ENCODE data around the gene BBX.

BBX gene

DNA sequence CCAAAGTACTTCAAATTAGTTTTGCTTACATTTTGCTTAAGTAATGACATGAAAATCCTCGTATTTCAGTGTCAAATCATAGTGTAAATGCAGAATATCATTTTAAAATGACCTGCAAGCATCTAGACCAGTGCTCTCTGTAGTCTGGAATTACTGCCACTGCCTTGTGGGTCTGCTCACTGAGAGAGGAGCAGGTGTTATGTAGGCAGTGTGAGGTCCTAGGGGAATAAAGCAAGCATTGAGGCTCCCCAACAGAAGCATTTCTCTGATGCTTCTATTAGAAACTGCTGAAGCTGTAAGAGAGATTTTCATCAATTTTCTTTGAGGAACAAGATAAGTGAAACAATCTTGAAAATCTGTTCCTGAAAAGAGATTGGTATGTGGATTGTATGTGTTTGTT lies 253.2 kb downstream of the BBX start:
- TF ChIP-seq GATA3 (IDR thresholded peaks at IDR 0.05; ENCODE audit: low read depth, low read length), result no peak
- TF ChIP-seq GATA2 (IDR thresholded peaks at IDR 0.05; ENCODE audit: low read depth, low read length), result no peak

DNA sequence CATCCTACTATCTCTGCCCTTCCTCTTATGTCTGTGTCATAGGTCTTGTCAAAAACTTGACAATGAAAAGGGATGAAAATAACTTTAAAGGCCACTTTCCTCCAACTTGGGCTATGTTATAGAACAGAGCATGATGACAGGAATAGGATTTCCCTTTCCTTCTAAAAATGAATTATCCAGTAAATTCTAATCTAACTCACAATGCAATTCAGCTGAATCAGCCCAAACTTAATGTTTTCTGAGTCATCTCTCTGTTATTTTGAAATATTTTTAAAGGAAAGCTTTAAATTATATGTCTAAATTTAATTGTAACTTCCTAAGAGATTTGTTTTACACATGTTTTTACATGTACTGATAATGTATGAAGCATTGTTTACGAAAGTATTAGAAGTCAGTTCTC lies 258.5 kb downstream of the BBX start:
- no peak for TF ChIP-seq GATA2 (IDR thresholded peaks at IDR 0.05; ENCODE audit: low read depth, low read length)
- TF ChIP-seq GATA3 (IDR thresholded peaks at IDR 0.05; ENCODE audit: low read depth, low read length), result no peak

DNA sequence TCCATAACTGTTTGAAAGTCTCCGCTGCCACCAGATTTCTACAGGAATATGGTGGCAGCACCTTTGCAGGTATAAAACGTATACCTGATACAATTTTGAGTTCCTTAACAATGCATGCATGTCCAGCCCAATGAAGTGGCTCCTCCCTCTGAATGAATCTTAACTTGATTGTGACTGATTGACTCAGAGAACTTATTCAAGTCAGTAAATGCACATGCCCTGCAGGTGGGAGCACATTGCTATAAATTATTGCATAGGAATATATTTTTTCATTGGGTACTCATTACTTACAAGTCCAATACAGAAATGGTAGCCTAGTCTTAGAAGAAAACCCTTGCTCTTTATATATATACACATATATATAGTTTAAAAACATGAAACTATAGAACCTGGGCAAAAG lies 259.3 kb downstream of the BBX start:
- no peak for TF ChIP-seq GATA2 (IDR thresholded peaks at IDR 0.05; ENCODE audit: low read depth, low read length)
- TF ChIP-seq GATA3 (IDR thresholded peaks at IDR 0.05; ENCODE audit: low read depth, low read length), result no peak

DNA sequence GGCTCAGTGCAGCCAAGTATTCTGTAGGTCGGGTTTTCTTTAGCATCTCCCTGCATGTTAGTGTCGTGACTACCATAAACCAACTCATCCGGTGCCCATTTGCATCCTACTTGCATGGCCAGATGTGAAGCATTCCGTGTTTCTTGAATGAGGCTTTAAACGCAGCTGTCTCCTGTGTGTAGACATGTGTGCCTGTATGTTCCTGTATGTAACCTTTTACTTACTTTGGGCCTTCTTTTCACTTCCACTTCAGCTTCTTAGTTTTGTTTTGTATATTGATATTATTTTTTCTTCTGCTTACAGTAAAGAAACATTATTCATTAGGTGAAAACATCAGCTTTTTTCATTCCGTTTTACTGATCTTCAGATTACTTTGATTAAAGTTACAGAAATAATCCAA lies 267.9 kb downstream of the BBX start:
- no peak for TF ChIP-seq GATA3 (IDR thresholded peaks at IDR 0.05; ENCODE audit: low read depth, low read length)
- TF ChIP-seq GATA2 (IDR thresholded peaks at IDR 0.05; ENCODE audit: low read depth, low read length), result no peak

DNA sequence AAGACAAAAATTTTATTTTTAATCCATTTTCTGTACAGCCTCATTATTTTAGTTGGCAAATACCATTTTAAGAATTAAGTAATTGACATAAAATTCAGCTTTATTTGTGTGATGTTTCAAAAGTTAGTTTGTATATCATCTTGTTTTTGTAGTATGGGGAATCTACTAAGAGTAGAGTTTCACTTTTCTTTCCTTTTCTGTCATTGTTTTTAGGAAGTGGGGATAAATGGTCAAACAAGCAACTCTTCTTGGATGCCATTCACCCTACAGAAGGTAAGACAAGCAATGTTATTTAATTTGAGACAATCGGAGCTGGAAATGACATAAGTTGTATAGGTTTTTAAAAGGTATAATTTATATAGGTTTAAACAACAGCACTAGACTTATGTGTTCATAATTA lies 268.3 kb downstream of the BBX start:
- no peak for TF ChIP-seq GATA2 (IDR thresholded peaks at IDR 0.05; ENCODE audit: low read depth, low read length)
- TF ChIP-seq GATA3 (IDR thresholded peaks at IDR 0.05; ENCODE audit: low read depth, low read length), result no peak

DNA sequence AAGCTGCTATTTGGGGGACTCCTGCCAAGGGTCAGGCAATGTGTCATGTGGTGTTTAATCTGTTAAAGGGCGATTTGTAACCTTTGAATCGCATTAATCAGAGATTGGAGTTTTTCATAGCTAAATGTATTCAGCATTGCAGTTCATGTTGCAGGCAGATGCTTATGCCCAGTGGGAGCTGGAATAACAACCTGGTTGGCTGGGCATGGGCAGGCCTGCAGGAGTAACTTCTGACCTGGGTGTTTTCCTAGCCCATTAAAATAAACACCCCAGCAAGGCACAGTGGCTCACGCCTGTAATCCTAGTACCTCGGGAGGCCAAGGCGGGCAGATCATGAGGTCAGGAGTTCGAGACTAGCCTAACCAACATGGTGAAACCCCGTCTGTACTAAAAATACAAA lies 268.7 kb downstream of the BBX start:
- TF ChIP-seq GATA3 (IDR thresholded peaks at IDR 0.05; ENCODE audit: low read depth, low read length) (no peak), GATA2 (IDR thresholded peaks at IDR 0.05; ENCODE audit: low read depth, low read length) (no peak)

DNA sequence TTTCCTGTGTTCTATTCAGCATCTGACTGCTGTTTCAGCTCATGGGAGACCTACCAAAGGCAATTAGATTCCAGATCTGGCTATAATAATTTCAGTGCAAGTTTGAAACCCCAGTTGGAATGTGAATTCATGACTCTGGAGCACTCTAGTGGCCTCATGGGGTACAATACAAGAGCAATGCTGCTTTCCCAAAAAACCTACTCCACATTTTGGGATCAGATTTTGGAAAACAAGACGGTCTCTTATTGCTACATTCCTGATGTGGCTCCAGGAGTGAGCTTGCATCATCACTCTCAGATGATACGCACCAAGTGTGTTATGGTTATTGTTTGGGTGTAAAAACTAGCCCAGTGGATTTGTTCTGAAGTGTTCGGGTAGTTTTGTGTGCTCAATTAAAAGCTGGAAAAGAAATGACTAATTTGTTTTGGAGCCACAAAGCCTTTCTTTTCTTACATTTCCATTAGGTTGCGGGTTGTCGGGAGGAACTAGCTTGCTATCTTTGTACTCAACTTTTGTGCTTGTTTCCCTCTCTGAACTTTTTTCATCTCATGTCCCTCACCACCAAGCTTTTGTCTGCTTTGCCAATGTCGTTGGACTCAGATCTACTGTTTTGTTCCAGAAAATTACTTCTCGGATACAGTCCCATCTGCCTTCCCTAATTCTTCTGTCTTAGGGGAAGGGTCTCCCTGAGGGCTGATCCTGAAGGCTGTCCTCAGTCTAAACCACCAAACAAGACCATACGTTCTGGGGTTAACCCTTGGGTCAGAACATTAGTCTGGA lies 272.1 kb downstream of the BBX start:
- TF ChIP-seq GATA3 (IDR thresholded peaks at IDR 0.05; ENCODE audit: low read depth, low read length) (no peak), GATA2 (IDR thresholded peaks at IDR 0.05; ENCODE audit: low read depth, low read length) (no peak)

DNA sequence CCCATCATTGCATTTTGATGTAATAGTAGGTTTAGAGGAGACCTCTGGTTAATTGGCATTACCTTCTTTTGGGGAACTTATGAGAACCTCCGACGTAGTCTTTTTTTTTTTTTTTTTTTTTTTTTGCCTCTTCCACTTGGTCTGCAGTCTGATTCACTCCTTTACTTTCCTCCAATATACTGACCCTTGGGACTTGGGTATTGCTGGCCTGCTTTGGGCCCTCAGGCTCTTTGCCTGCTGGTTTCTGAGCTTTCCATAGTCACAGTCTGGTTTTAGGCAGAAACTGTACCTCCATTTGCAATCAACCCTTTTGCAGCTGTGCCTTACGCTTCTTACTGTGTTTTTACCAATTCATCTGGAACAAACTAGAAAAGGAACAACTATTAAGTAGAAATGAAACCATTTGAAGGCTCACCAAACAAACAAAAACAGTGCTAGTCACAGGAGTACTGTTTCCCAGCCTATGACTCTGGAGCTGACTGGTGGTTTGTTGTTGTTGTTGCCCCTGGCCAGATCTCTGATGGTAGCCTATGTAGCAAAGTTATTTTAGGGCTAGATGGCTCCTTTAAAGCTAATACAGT lies 272.8 kb downstream of the BBX start:
- no peak for TF ChIP-seq GATA3 (IDR thresholded peaks at IDR 0.05; ENCODE audit: low read depth, low read length)
- no peak for TF ChIP-seq GATA2 (IDR thresholded peaks at IDR 0.05; ENCODE audit: low read depth, low read length)

DNA sequence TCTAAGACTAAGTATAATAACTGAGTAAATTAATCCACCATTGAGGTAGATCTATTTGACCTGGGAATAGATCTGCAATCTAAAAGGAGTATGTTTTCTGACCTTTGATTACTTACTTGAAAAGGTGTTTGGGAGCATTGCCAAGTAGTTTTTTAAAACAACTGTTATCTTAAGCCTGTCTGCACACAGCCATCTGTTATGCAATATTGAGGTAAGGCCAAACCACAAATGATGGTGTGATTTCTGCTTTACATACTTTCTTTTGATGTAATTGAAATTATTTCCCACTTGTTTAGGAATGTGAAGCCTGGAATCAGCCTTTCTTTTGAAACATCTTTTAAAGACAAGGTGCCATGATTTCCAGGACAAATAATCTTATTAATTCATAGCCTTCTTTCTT lies 274.0 kb downstream of the BBX start:
- TF ChIP-seq GATA3 (IDR thresholded peaks at IDR 0.05; ENCODE audit: low read depth, low read length), result no peak
- no peak for TF ChIP-seq GATA2 (IDR thresholded peaks at IDR 0.05; ENCODE audit: low read depth, low read length)

DNA sequence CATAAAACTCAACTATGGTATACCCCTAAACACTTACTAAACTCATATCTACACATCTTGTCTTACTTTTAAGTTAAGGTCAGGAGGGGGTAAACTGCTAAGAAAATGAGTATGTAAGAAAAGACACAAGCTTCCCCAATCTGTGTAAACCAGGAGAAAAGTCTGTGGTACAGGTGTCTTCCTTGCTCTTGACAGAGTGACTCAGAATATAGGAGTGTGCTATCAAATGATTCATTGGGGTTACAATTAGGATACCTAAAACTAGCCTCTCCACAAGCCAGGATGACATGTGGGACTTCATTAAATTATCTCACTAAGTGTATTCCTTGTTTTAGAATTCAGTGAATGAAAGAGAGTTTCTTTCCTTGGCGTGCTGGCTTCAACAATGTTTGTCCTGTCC lies 274.8 kb downstream of the BBX start:
- TF ChIP-seq GATA2 (IDR thresholded peaks at IDR 0.05; ENCODE audit: low read depth, low read length) (no peak), GATA3 (IDR thresholded peaks at IDR 0.05; ENCODE audit: low read depth, low read length) (no peak)

DNA sequence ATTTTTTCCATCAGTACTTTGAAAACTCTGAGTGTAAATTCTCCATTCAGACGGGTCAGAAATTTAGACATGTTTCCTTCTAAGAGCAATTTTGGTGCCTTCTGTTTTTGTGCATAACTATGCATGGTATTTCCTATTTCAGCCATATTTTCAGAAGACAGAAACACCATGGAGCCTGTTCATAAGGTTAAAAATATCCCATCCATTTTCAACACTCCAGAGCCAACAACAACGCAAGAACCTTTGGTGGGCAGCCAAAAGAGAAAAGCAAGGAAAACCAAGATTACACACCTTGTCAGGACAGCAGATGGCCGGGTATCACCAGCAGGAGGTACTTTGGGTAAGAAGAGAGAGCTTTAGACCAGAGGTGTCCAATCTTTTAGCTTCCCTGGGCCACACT lies 275.6 kb downstream of the BBX start:
- TF ChIP-seq GATA3 (IDR thresholded peaks at IDR 0.05; ENCODE audit: low read depth, low read length) (no peak), GATA2 (IDR thresholded peaks at IDR 0.05; ENCODE audit: low read depth, low read length) (no peak)

DNA sequence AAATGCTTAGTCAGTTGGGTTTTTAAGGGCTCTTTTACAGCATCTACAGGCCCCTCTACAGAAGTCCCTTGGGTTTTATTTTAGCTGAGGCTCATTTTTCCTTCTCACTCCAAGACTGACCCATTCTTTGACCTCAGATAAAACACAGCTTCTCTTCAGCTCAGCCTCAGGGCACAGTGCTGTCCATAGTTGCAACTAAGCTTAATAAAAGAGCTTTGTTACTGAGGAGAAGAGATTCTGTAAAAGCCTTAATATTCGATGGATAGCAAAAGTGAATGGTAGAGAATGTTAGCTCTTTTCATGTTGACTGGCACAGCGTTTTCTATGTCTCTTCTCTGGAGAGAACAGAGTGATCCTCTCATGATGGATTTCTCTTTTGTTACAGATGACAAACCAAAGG lies 277.9 kb downstream of the BBX start:
- TF ChIP-seq GATA3 (IDR thresholded peaks at IDR 0.05; ENCODE audit: low read depth, low read length) (no peak), GATA2 (IDR thresholded peaks at IDR 0.05; ENCODE audit: low read depth, low read length) (no peak)

DNA sequence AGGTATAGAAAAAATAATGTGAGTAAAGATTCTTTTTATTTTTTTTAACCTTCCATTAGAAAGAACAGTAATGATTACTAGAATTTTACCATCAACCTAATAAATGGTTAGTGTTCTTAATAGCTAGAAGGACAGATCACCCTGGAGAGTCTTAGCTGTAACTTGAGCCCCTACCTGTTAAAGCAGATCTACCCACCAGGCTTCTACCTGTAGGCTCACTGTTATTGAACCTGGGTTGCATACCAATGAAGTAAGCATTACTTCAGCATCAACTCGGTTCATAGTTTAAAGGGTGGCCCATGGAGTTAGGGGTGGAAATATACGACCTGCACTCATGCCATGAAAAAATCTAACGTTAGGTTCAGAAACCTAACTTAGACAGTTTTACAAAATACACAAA lies 280.4 kb downstream of the BBX start:
- TF ChIP-seq GATA2 (IDR thresholded peaks at IDR 0.05; ENCODE audit: low read depth, low read length) (no peak), GATA3 (IDR thresholded peaks at IDR 0.05; ENCODE audit: low read depth, low read length) (no peak)

DNA sequence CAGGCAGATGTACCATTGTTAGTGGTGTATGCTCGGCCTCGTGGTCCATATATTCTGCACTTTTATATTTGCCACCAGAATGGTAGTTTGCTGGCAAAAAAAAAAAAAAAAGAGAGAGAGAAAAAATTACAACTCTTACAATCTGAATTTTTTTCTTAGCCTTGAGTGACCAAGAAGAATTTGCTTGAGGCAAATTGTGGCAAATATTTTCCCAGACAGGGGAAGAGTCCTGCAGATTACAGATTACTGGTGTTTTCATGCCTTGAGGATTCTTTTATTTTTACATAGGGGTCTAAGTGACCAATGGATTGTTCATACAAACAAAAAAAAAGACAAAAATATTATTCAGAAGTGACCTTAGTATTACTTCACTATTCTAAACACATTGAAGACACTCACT lies 283.3 kb downstream of the BBX start:
- no peak for TF ChIP-seq GATA2 (IDR thresholded peaks at IDR 0.05; ENCODE audit: low read depth, low read length)
- no peak for TF ChIP-seq GATA3 (IDR thresholded peaks at IDR 0.05; ENCODE audit: low read depth, low read length)

DNA sequence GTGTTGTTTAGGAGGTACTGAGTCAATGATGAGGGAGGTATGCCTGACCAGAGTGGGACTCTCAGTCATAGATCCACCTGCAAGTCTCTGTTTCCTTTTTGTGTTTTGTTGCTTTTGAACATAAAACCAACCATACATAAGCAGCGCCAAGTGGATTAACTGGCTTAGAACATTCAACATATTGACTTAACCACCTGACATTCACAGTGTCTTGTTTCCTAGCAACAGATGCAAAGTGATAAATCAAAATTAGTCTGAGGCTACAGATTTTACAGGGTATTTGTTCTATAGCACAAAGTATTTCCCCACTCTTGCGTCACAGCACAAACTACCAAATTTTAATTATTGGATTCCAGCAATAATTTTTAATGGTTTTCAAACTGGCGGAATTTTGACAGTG lies 283.8 kb downstream of the BBX start:
- TF ChIP-seq GATA2 (IDR thresholded peaks at IDR 0.05; ENCODE audit: low read depth, low read length), result no peak
- no peak for TF ChIP-seq GATA3 (IDR thresholded peaks at IDR 0.05; ENCODE audit: low read depth, low read length)
